GM12878 (cell line): ENCODE measurements around the gene TLL2. TPM values are rescaled to one million over a fixed set of nuclear protein-coding genes. Genes with fewer than 3 reads are reported as not detected.

Source experiments
- CREM ChIP-seq: IDR thresholded peaks from 2 replicates; pipeline ENCODE4 v1.6.1; 2014; ENCODE audit warnings: antibody characterized with exemption, low read depth
- NFYA ChIP-seq: IDR thresholded peaks from 2 replicates; pipeline ENCODE4 v1.6.1; 2011; ENCODE audit warnings: low read depth, mild to moderate bottlenecking, low read length, improper control_type of control experiment, borderline replicate concordance
- RAD21 ChIP-seq: IDR thresholded peaks from 2 replicates; pipeline ENCODE4 v1.6.1; 2011; ENCODE audit warnings: mild to moderate bottlenecking, low read depth, low read length, moderate library complexity; ENCODE audit not compliant: insufficient read depth
- SRF ChIP-seq, 2 experiments: IDR thresholded peaks; 2 replicates each; pipeline ENCODE4 v1.6.1; 2011; ENCODE audit warnings: low read depth in 2 of 2, low read length in 2 of 2, mild to moderate bottlenecking in 1 of 2, moderate library complexity in 1 of 2
- SUZ12 ChIP-seq: fragments of 200-600 bp; sonication (generic); IDR thresholded peaks from one replicate; pipeline ENCODE4 v1.6.1; 2018; ENCODE audit warnings: antibody characterized with exemption, mild to moderate bottlenecking; ENCODE audit not compliant: unreplicated experiment
- polyA plus RNA-seq, 11 experiments: library from polyadenylated mRNA; depleted of rRNA in 4 of 11; unstranded in 6 of 11; stranded (reverse) in 5 of 11; fragments of >200 nt; fragmentation: Nextera tagmentation in 4 of 11; fragmentation: Illumina TruSeq in 1 of 11; extraction: Ambion mirVana in 4 of 11; extraction: Trizol in 1 of 11; gene quantifications; 1 replicate in 1 of 11; 2 replicates in 10 of 11; pipeline versions ENCODE4 v1.2.1 to v1.2.3, GENCODE V29; 2011 to 2016; ENCODE audit warnings: inconsistent platforms in 2 of 11, missing spikeins in 2 of 11, low read depth in 1 of 11
- total RNA-seq, 4 experiments: library from RNA; depleted of rRNA in 3 of 4; stranded (reverse); fragments of >200 nt in 3 of 4; fragmentation: Illumina TruSeq in 1 of 4; extraction: Trizol in 1 of 4; gene quantifications; 2 replicates each; pipeline versions ENCODE4 v1.2.1 to v1.2.3, GENCODE V29; 2013 to 2021
- TF ChIP-seq, protein P1 (sequence below): fragments of 450-650 bp; IDR thresholded peaks from 2 replicates; pipeline ENCODE4 v1.6.1; 2017; ENCODE audit warnings: mild to moderate bottlenecking
- TF ChIP-seq, protein P2 (sequence below): fragments of 450-650 bp; IDR thresholded peaks from 2 replicates; pipeline ENCODE4 v1.6.1; 2017; ENCODE audit warnings: mild to moderate bottlenecking, moderate library complexity
- TF ChIP-seq, protein P3 (sequence below): fragments of 450-650 bp; IDR thresholded peaks from 2 replicates; pipeline ENCODE4 v1.6.1; 2014; ENCODE audit warnings: mild to moderate bottlenecking
- TF ChIP-seq, protein P4 (sequence below): fragments of 450-650 bp; IDR thresholded peaks from 2 replicates; pipeline ENCODE4 v1.6.1; 2016; ENCODE audit warnings: mild to moderate bottlenecking, moderate library complexity, borderline replicate concordance
- TF ChIP-seq, protein P5 (sequence below): IDR thresholded peaks from 2 replicates; pipeline ENCODE4 v1.6.1; 2012; ENCODE audit warnings: improper control_type of control experiment, low read depth, low read length; ENCODE audit not compliant: insufficient replicate concordance

The TLL2 gene
- total and polyA plus RNA-seq, 10 of the 15 experiments (the other 5 are each of a cell fraction or from before 2014, with no cell fraction given), result 0.02 to 2.1 (median 0.52) TPM

DNA sequence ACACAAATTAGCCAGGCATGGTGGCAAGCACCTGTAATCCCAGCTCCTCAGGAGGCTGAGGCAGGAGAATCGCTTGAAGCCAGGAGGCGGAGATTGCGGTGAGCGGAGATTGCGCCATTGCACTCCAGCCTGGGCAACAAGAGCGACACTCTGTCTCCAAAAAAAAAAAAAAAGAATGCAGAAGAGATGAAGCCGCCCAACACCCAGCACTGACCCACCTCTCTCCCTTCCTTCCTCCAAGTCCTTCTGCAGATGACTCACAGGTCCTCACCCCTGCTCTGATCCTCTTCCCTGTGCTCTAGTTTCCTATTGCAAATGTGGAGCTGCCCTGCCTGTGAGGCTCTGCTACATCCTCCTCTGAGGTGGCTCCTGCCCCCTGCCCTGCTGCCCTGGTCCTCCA lies 132.9 kb downstream of the TLL2 start (continued):
- TF ChIP-seq, protein P1, sequence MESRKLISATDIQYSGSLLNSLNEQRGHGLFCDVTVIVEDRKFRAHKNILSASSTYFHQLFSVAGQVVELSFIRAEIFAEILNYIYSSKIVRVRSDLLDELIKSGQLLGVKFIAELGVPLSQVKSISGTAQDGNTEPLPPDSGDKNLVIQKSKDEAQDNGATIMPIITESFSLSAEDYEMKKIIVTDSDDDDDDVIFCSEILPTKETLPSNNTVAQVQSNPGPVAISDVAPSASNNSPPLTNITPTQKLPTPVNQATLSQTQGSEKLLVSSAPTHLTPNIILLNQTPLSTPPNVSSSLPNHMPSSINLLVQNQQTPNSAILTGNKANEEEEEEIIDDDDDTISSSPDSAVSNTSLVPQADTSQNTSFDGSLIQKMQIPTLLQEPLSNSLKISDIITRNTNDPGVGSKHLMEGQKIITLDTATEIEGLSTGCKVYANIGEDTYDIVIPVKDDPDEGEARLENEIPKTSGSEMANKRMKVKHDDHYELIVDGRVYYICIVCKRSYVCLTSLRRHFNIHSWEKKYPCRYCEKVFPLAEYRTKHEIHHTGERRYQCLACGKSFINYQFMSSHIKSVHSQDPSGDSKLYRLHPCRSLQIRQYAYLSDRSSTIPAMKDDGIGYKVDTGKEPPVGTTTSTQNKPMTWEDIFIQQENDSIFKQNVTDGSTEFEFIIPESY, result no peak
- TF ChIP-seq, protein P2, sequence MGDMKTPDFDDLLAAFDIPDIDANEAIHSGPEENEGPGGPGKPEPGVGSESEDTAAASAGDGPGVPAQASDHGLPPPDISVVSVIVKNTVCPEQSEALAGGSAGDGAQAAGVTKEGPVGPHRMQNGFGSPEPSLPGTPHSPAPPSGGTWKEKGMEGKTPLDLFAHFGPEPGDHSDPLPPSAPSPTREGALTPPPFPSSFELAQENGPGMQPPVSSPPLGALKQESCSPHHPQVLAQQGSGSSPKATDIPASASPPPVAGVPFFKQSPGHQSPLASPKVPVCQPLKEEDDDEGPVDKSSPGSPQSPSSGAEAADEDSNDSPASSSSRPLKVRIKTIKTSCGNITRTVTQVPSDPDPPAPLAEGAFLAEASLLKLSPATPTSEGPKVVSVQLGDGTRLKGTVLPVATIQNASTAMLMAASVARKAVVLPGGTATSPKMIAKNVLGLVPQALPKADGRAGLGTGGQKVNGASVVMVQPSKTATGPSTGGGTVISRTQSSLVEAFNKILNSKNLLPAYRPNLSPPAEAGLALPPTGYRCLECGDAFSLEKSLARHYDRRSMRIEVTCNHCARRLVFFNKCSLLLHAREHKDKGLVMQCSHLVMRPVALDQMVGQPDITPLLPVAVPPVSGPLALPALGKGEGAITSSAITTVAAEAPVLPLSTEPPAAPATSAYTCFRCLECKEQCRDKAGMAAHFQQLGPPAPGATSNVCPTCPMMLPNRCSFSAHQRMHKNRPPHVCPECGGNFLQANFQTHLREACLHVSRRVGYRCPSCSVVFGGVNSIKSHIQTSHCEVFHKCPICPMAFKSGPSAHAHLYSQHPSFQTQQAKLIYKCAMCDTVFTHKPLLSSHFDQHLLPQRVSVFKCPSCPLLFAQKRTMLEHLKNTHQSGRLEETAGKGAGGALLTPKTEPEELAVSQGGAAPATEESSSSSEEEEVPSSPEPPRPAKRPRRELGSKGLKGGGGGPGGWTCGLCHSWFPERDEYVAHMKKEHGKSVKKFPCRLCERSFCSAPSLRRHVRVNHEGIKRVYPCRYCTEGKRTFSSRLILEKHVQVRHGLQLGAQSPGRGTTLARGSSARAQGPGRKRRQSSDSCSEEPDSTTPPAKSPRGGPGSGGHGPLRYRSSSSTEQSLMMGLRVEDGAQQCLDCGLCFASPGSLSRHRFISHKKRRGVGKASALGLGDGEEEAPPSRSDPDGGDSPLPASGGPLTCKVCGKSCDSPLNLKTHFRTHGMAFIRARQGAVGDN, result no peak
- TF ChIP-seq CREM, result no peak
- no peak for TF ChIP-seq RAD21
- TF ChIP-seq, protein P3, sequence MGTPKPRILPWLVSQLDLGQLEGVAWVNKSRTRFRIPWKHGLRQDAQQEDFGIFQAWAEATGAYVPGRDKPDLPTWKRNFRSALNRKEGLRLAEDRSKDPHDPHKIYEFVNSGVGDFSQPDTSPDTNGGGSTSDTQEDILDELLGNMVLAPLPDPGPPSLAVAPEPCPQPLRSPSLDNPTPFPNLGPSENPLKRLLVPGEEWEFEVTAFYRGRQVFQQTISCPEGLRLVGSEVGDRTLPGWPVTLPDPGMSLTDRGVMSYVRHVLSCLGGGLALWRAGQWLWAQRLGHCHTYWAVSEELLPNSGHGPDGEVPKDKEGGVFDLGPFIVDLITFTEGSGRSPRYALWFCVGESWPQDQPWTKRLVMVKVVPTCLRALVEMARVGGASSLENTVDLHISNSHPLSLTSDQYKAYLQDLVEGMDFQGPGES, result no peak
- TF ChIP-seq, protein P4, sequence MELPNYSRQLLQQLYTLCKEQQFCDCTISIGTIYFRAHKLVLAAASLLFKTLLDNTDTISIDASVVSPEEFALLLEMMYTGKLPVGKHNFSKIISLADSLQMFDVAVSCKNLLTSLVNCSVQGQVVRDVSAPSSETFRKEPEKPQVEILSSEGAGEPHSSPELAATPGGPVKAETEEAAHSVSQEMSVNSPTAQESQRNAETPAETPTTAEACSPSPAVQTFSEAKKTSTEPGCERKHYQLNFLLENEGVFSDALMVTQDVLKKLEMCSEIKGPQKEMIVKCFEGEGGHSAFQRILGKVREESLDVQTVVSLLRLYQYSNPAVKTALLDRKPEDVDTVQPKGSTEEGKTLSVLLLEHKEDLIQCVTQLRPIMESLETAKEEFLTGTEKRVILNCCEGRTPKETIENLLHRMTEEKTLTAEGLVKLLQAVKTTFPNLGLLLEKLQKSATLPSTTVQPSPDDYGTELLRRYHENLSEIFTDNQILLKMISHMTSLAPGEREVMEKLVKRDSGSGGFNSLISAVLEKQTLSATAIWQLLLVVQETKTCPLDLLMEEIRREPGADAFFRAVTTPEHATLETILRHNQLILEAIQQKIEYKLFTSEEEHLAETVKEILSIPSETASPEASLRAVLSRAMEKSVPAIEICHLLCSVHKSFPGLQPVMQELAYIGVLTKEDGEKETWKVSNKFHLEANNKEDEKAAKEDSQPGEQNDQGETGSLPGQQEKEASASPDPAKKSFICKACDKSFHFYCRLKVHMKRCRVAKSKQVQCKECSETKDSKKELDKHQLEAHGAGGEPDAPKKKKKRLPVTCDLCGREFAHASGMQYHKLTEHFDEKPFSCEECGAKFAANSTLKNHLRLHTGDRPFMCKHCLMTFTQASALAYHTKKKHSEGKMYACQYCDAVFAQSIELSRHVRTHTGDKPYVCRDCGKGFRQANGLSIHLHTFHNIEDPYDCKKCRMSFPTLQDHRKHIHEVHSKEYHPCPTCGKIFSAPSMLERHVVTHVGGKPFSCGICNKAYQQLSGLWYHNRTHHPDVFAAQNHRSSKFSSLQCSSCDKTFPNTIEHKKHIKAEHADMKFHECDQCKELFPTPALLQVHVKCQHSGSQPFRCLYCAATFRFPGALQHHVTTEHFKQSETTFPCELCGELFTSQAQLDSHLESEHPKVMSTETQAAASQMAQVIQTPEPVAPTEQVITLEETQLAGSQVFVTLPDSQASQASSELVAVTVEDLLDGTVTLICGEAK, result no peak
- TF ChIP-seq, protein P5, sequence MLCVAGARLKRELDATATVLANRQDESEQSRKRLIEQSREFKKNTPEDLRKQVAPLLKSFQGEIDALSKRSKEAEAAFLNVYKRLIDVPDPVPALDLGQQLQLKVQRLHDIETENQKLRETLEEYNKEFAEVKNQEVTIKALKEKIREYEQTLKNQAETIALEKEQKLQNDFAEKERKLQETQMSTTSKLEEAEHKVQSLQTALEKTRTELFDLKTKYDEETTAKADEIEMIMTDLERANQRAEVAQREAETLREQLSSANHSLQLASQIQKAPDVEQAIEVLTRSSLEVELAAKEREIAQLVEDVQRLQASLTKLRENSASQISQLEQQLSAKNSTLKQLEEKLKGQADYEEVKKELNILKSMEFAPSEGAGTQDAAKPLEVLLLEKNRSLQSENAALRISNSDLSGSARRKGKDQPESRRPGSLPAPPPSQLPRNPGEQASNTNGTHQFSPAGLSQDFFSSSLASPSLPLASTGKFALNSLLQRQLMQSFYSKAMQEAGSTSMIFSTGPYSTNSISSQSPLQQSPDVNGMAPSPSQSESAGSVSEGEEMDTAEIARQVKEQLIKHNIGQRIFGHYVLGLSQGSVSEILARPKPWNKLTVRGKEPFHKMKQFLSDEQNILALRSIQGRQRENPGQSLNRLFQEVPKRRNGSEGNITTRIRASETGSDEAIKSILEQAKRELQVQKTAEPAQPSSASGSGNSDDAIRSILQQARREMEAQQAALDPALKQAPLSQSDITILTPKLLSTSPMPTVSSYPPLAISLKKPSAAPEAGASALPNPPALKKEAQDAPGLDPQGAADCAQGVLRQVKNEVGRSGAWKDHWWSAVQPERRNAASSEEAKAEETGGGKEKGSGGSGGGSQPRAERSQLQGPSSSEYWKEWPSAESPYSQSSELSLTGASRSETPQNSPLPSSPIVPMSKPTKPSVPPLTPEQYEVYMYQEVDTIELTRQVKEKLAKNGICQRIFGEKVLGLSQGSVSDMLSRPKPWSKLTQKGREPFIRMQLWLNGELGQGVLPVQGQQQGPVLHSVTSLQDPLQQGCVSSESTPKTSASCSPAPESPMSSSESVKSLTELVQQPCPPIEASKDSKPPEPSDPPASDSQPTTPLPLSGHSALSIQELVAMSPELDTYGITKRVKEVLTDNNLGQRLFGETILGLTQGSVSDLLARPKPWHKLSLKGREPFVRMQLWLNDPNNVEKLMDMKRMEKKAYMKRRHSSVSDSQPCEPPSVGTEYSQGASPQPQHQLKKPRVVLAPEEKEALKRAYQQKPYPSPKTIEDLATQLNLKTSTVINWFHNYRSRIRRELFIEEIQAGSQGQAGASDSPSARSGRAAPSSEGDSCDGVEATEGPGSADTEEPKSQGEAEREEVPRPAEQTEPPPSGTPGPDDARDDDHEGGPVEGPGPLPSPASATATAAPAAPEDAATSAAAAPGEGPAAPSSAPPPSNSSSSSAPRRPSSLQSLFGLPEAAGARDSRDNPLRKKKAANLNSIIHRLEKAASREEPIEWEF, result no peak
- TF ChIP-seq SRF (IDR thresholded peaks at IDR 0.05; ENCODE audit: low read depth in 2 of 2, low read length in 2 of 2), result no peak
- no peak for TF ChIP-seq NFYA
- TF ChIP-seq SUZ12, result no peak
